Hepatocyte (in vitro differentiated cells): ENCODE results near the gene CTXND1.

Experiments used
- CTCF ChIP-seq: fragments of 200-600 bp; sonication (generic); IDR thresholded peaks from 2 replicates; pipeline ENCODE4 v1.5.1; 2016; ENCODE audit warnings: antibody characterized with exemption, mild to moderate bottlenecking; ENCODE audit not compliant: poor library complexity
- EZH2 ChIP-seq: fragments of 200-600 bp; sonication (generic); IDR thresholded peaks from 2 replicates; pipeline ENCODE4 v1.6.1; 2016; ENCODE audit warnings: antibody characterized with exemption, mild to moderate bottlenecking, borderline replicate concordance
- EZH2phosphoT487 ChIP-seq: fragments of 200-600 bp; sonication (generic); IDR thresholded peaks from one replicate; pipeline ENCODE4 v1.6.1; 2018; ENCODE audit warnings: antibody characterized with exemption, mild to moderate bottlenecking, low read depth, moderate library complexity; ENCODE audit not compliant: unreplicated experiment, severe bottlenecking

DNA sequence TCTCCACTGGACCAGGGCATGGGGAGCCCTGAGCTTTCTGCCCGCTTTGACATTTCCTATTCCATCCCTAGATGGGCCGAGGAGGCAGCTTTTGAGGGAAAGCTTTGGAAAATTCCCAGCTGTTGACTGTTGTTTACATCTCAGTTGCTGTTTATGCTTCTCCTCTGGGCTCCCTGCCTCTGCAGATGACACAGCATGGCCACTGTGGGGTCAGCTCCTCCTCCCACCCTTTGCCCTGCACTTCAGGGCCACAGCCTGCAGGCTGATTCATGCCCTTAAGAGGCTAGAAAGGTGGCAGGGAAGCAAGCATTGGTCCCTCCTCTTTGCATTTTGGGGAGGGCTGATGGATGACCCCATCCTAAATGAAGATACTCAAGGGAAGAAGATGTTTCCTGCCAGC, 8.5 kb upstream of the CTXND1 start:
- TF ChIP-seq CTCF (no peak), EZH2 (no peak), EZH2phosphoT487 (no peak)
